ENCODE data around the gene HIVEP2.

GRCh38 chr6:142912125-142912524 is 32.9 kb downstream of the HIVEP2 start:
- TF ChIP-seq REST (IDR thresholded peaks at IDR 0.05; ENCODE audit: insufficient read depth in 1 of 2, low read depth in 2 of 2, low read length in 1 of 2) = no peak
- TF ChIP-seq CTCF (IDR thresholded peaks at IDR 0.05) = no peak
- TF ChIP-seq POLR2AphosphoS5 (IDR thresholded peaks at IDR 0.05; ENCODE audit: low read depth, low read length) = no peak
- no peak for TF ChIP-seq SIN3A (IDR thresholded peaks at IDR 0.05; ENCODE audit: borderline replicate concordance, insufficient read depth, low read depth, low read length)

All from Panc1 (cell line).